ENCODE results near the gene KLHL26.
"Not testable (repeated sequence)": the region's sequence is repeated elsewhere in the genome, so short reads cannot be mapped to it uniquely, and the experiment has no call there.

Gene KLHL26

GRCh38 chr19:18594824-18595373 lies 41.9 kb upstream of the KLHL26 start:
- DNase-seq (ENCODE audit: extremely low read depth, insufficient read length) = no peak
- H3K27me3 ChIP-seq (replicated peaks; ENCODE audit: control insufficient read depth, insufficient read depth, low read length) = no peaks in the 10 kb centered on the region; the same call in 1 of the 2 replicates
- H3K36me3 ChIP-seq (ENCODE audit: control insufficient read depth, insufficient read depth, low read length) = peaks cover 4% of the 10 kb centered on the region
- peak overlapping the region; percentile 28; the same call in 1 of the 2 replicates for H3K4me3 ChIP-seq (replicated peaks; ENCODE audit: low read depth, low read length)
- TF ChIP-seq CTCF (IDR thresholded peaks at IDR 0.05; ENCODE audit: insufficient read depth, low read length, poor library complexity, severe bottlenecking) = no peak

GRCh38 chr19:18595475-18595874 lies 41.4 kb upstream of the KLHL26 start:
- DNase-seq (ENCODE audit: extremely low read depth, insufficient read length) = no peak
- no peak overlapping the region for H3K4me3 ChIP-seq (replicated peaks; ENCODE audit: low read depth, low read length)
- H3K36me3 ChIP-seq (ENCODE audit: control insufficient read depth, insufficient read depth, low read length) = peaks cover 4% of the 10 kb centered on the region
- no peak for TF ChIP-seq CTCF (IDR thresholded peaks at IDR 0.05; ENCODE audit: insufficient read depth, low read length, poor library complexity, severe bottlenecking)
- no peaks in the 10 kb centered on the region; the same call in 1 of the 2 replicates for H3K27me3 ChIP-seq (replicated peaks; ENCODE audit: control insufficient read depth, insufficient read depth, low read length)

- DNase-seq (ENCODE audit: extremely low read depth, insufficient read length) = no peak
- TF ChIP-seq CTCF (IDR thresholded peaks at IDR 0.05; ENCODE audit: insufficient read depth, low read length, poor library complexity, severe bottlenecking) = no peak
- Histone ChIP-seq H3K4me3 (replicated peaks; ENCODE audit: low read depth, low read length) (no peak overlapping the region), H3K27me3 (replicated peaks; ENCODE audit: control insufficient read depth, insufficient read depth, low read length) (no peaks in the 10 kb centered on the region; the same call in 1 of the 2 replicates), H3K36me3 (ENCODE audit: control insufficient read depth, insufficient read depth, low read length) (no peaks in the 10 kb centered on the region)
Measured at GRCh38 chr19:18596752-18597157, 40.1 kb upstream of the KLHL26 start.

DNA sequence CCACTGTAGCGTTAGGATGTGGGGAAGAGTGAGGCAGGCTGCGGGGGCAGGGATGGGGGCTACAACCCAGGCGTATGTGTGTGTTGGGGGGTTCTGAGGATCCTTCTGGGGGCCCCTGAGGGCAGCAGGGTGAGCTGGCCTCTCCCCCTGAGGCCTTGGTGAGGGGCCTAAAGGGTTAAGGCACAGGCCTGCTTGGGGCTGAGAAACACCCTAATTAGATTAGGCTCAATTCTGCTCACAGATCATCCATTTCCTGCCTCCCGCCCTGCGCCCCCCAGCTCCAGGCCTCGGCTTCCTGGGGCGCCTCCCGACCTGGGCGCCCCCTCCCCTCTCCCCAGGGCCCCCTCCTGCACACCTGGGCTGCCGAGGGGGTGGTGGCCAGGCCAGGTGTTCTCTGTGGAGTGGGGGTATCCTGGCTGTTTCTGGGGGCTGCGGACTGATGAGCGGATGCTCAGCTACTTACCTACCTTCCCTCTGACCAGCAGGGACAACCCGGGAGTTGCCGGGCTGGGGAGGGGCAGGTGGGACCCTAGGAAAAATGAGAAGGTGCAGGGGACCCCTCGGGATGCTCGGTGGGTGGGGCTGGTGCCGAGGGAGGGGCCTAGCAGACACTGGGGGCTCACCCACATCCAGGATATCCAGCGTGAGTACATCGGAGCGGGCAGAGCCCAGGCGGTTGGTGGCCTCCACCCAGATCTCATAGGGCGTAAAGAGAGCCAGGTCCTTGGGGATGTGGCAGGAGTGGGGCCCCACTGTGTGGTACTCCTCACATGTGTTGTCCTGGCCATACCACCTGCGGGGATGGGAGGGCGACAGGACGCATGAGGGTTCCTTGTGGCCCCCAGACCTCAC lies 38.8 kb upstream of the KLHL26 start:
- no peaks in the 10 kb centered on the region for H3K36me3 ChIP-seq (ENCODE audit: control insufficient read depth, insufficient read depth, low read length)
- H3K27me3 ChIP-seq (replicated peaks; ENCODE audit: control insufficient read depth, insufficient read depth, low read length) = no peaks in the 10 kb centered on the region; the same call in 1 of the 2 replicates
- TF ChIP-seq CTCF (IDR thresholded peaks at IDR 0.05; ENCODE audit: insufficient read depth, low read length, poor library complexity, severe bottlenecking) = no peak
- H3K4me3 ChIP-seq (replicated peaks; ENCODE audit: low read depth, low read length) = no peak overlapping the region
- no peak for DNase-seq (ENCODE audit: extremely low read depth, insufficient read length)

GRCh38 chr19:18599485-18599884 lies 37.3 kb upstream of the KLHL26 start:
- no peak for TF ChIP-seq CTCF (IDR thresholded peaks at IDR 0.05; ENCODE audit: insufficient read depth, low read length, poor library complexity, severe bottlenecking)
- DNase-seq (ENCODE audit: extremely low read depth, insufficient read length) = no peak
- H3K4me3 ChIP-seq (replicated peaks; ENCODE audit: low read depth, low read length) = no peak overlapping the region
- no peaks in the 10 kb centered on the region for H3K36me3 ChIP-seq (ENCODE audit: control insufficient read depth, insufficient read depth, low read length)
- no peaks in the 10 kb centered on the region; the same call in 1 of the 2 replicates for H3K27me3 ChIP-seq (replicated peaks; ENCODE audit: control insufficient read depth, insufficient read depth, low read length)

DNA sequence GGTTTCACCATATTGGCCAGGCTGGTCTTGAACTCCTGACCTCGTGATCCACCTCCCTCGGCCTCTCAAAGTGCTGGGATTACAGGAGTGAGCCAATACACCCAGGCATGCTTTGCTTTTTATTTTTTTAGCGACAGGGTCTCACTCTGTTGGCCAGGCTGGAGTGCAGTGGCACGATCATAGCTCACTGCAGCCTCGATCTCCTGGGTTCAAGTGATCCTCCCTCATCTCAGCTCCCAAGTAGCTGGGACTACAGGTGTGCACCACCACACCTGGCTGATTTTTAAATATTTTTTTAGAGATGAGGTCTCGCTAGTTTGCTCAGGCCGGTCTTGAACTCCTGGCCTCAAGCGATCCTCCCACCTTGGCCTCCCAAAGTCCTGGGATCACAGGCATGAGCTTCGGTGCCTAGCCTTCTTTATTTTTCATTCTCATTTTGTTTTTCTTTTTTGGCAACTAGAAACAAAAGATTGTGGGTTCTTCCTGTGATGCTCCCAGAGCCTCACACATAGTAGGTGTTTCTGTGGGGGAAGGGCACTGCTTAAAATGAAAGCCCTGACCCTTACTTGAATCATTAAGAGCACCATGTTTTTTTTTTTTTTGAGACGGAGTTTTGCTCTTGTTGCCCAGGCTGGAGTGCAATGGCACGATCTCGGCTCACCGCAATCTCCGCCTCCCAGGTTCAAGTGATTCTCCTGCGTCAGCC lies 36.0 kb upstream of the KLHL26 start:
- not testable (repeated sequence) for DNase-seq (ENCODE audit: extremely low read depth, insufficient read length); H3K27me3 ChIP-seq (replicated peaks; ENCODE audit: control insufficient read depth, insufficient read depth, low read length)

More for the DNA sequence above, 36.0 kb upstream of the KLHL26 start:
- H3K36me3 ChIP-seq (ENCODE audit: control insufficient read depth, insufficient read depth, low read length); H3K4me3 ChIP-seq (replicated peaks; ENCODE audit: low read depth, low read length): not testable (repeated sequence)
